ENCODE data around the gene TPM1. TPM values are rescaled to one million over a fixed set of nuclear protein-coding genes. Genes with fewer than 3 reads are reported as not detected.
A peak's percentile ranks its signal among the peaks of the same experiment; 100 is the strongest.

The TPM1 gene
- total and polyA plus RNA-seq, 2 experiments from 2014 or later: 291 to 353 TPM

DNA sequence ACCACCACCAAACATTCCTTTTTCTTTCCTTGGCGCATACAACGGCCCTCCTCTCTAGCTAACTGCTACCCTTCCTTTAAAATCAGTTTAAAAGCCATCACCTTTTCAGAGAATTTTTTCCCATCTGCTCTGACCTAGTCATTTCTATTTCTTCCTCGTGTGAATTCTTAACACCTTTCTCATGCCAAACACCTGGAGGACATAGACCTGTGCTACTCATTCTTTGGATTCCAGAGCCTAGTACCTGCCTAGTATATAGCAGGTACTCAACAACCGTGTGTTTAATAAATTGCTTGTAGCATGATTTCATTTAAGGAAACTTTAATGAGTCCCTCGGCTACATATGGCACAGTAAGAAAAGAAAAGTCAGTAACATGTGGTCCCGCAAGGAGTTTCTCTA lies 2.0 kb upstream of the TPM1 start:
- H3K36me3 ChIP-seq (replicated peaks; ENCODE audit: insufficient read depth, low read depth): no peaks in the 10 kb centered on the region
- H2AFZ ChIP-seq: no peak overlapping the region
- DNase-seq (ENCODE audit: low spot score): no peak
- H3K9me3 ChIP-seq (ENCODE audit: low read depth): no peaks in the 10 kb centered on the region
- H4K20me1 ChIP-seq (ENCODE audit: insufficient read depth, poor library complexity, severe bottlenecking): no peaks in the 10 kb centered on the region
- H3K4me3 ChIP-seq: no peak overlapping the region
- H3K4me2 ChIP-seq: no peak overlapping the region
- peaks cover 18% of the 10 kb centered on the region for H3K4me1 ChIP-seq (ENCODE audit: insufficient read depth)
- no peak for TF ChIP-seq EZH2 (IDR thresholded peaks at IDR 0.05; ENCODE audit: borderline replicate concordance)
- no peak for TF ChIP-seq CTCF (IDR thresholded peaks at IDR 0.05; ENCODE audit: poor library complexity)
- no peak for TF ChIP-seq EZH2phosphoT487 (IDR thresholded peaks at IDR 0.05; ENCODE audit: low read depth, severe bottlenecking, unreplicated experiment)
- WGBS (ENCODE audit: low lambda C conversion rate, missing lambda C conversion rate): 84% methylated on average over 6 of the region's 6 CpGs
- H3K27me3 ChIP-seq: peaks cover 8% of the 10 kb centered on the region
- H3K9me2 ChIP-seq (replicated peaks; ENCODE audit: insufficient read depth): no peaks in the 10 kb centered on the region
- H3K27ac ChIP-seq: no peak overlapping the region
- H3K79me2 ChIP-seq: peaks cover 18% of the 10 kb centered on the region

DNA sequence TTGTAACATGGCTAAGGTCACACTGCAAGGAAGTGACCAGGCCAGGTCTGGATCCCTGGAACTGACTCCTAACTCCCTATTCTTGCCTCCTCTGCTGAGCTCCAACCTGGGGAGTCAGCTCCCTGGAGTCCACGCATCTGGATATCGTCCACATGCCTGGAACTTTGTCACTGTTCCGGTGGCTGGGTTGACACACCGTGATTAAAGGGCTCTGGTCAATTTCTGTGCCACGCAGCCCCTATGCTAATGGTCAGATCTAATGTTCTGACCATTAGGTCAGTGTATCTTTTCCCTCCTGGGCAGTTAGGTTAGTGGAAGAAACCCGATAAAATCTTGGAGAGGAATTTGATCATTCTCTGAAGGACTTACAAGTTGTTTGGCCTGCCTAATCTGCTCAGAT lies 1.6 kb upstream of the TPM1 start:
- H3K4me1 ChIP-seq (ENCODE audit: insufficient read depth): peaks cover 18% of the 10 kb centered on the region
- no peak overlapping the region for H3K27ac ChIP-seq

DNA sequence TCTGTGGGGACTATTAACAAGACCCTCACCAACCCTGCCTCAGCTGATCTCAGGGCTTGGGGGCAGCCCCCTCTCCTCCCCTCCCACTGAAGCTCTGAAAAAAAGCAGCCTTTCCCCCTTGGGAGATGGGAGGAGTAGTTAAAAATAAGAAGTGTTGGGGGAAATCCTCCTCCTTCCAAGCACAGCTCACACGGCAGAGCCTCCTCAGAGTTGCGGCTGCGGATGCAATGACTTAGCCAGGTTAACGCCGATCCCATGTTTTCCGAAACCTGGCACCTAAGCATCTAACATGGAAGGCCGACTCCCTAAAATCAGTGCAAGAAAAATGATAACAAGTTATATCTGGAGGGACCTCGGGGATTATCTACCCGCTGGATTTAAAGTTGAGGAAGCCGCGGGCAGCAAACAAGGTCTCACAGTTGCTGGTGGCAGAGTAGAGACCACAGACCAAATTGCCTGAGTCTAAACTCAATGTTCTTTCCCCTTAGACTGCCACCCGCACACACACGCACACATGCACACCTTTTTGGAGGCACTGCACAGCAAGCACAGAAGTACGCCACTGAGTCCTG lies 1.1 kb upstream of the TPM1 start:
- peak overlapping the region; percentile 97 for H3K4me2 ChIP-seq
- H3K27ac ChIP-seq: no peak overlapping the region
- no peaks in the 10 kb centered on the region for H4K20me1 ChIP-seq (ENCODE audit: insufficient read depth, poor library complexity, severe bottlenecking)
- peaks cover 8% of the 10 kb centered on the region for H3K27me3 ChIP-seq
- no peak for TF ChIP-seq EZH2phosphoT487 (IDR thresholded peaks at IDR 0.05; ENCODE audit: low read depth, severe bottlenecking, unreplicated experiment)
- TF ChIP-seq EZH2 (IDR thresholded peaks at IDR 0.05; ENCODE audit: borderline replicate concordance): no peak
- TF ChIP-seq CTCF (IDR thresholded peaks at IDR 0.05; ENCODE audit: poor library complexity): no peak
- no peak for DNase-seq (ENCODE audit: low spot score)
- H2AFZ ChIP-seq: peak overlapping the region; percentile 54
- no peaks in the 10 kb centered on the region for H3K9me2 ChIP-seq (replicated peaks; ENCODE audit: insufficient read depth)
- H3K4me3 ChIP-seq: peak overlapping the region; percentile 70
- H3K36me3 ChIP-seq (replicated peaks; ENCODE audit: insufficient read depth, low read depth): no peaks in the 10 kb centered on the region
- H3K9me3 ChIP-seq (ENCODE audit: low read depth): no peaks in the 10 kb centered on the region
- H3K79me2 ChIP-seq: peaks cover 25% of the 10 kb centered on the region
- peaks cover 18% of the 10 kb centered on the region for H3K4me1 ChIP-seq (ENCODE audit: insufficient read depth)
- WGBS (ENCODE audit: low lambda C conversion rate, missing lambda C conversion rate): 40% methylated on average over 14 of the region's 14 CpGs

More for the DNA sequence above, 1.6 kb upstream of the TPM1 start:
- H3K36me3 ChIP-seq (replicated peaks; ENCODE audit: insufficient read depth, low read depth): no peaks in the 10 kb centered on the region
- H3K9me2 ChIP-seq (replicated peaks; ENCODE audit: insufficient read depth): no peaks in the 10 kb centered on the region
- H3K27me3 ChIP-seq: peaks cover 8% of the 10 kb centered on the region
- no peak for DNase-seq (ENCODE audit: low spot score)
- H3K4me2 ChIP-seq: peak overlapping the region; percentile 97
- H3K4me3 ChIP-seq: no peak overlapping the region
- H2AFZ ChIP-seq: no peak overlapping the region
- H3K79me2 ChIP-seq: peaks cover 19% of the 10 kb centered on the region
- H4K20me1 ChIP-seq (ENCODE audit: insufficient read depth, poor library complexity, severe bottlenecking): no peaks in the 10 kb centered on the region
- H3K9me3 ChIP-seq (ENCODE audit: low read depth): no peaks in the 10 kb centered on the region
- 52% methylated on average over 6 of the region's 6 CpGs for WGBS (ENCODE audit: low lambda C conversion rate, missing lambda C conversion rate)
- TF ChIP-seq EZH2 (IDR thresholded peaks at IDR 0.05; ENCODE audit: borderline replicate concordance): no peak
- no peak for TF ChIP-seq EZH2phosphoT487 (IDR thresholded peaks at IDR 0.05; ENCODE audit: low read depth, severe bottlenecking, unreplicated experiment)
- no peak for TF ChIP-seq CTCF (IDR thresholded peaks at IDR 0.05; ENCODE audit: poor library complexity)
